Natural killer cell (primary cell): Measurements from ENCODE around the gene FBXO47. TPM values are rescaled to one million over a fixed set of nuclear protein-coding genes. Genes with fewer than 3 reads are reported as not detected.

Source experiments
- ATAC-seq, 3 donors: fragments of 150-1000 bp in 2 of 3; fragments of 200-7000 bp in 1 of 3; cut with Tn5 transposase; 1 replicate in 1 of 3; 2 replicates in 2 of 3; pipeline ENCODE4 v1.10.0; 2021; ENCODE audit warnings: mild to moderate bottlenecking in 2 of 3, moderate library complexity in 2 of 3
- DNase-seq, 2 donors: peaks; one replicate each; pipeline versions ENCODE4 v3.0.0 to v3.0.0-alpha.2; 2013 to 2021; ENCODE audit warnings: mixed read lengths in 1 of 2
- H3K27ac ChIP-seq: one replicate; pipeline ENCODE4 v1.5.1; 2013; ENCODE audit warnings: mild to moderate bottlenecking, low read length
- H3K27me3 ChIP-seq: one replicate; pipeline ENCODE4 v1.6.1; 2013; ENCODE audit warnings: low read length; ENCODE audit not compliant: control insufficient read depth, insufficient read depth
- H3K36me3 ChIP-seq: one replicate; pipeline ENCODE4 v1.6.1; 2013; ENCODE audit warnings: low read length; ENCODE audit not compliant: control insufficient read depth, insufficient read depth
- H3K4me1 ChIP-seq: one replicate; pipeline ENCODE4 v1.6.1; 2013; ENCODE audit warnings: low read length; ENCODE audit not compliant: control insufficient read depth, insufficient read depth
- H3K4me3 ChIP-seq: one replicate; pipeline ENCODE4 v1.5.1; 2013; ENCODE audit warnings: low read length
- H3K9me3 ChIP-seq: one replicate; pipeline ENCODE4 v1.6.1; 2013; ENCODE audit warnings: low read length; ENCODE audit not compliant: control insufficient read depth, insufficient read depth
- H3K27ac Mint-ChIP-seq, 2 donors: one replicate each; pipeline ENCODE4 v1.8.0; 2022; ENCODE audit warnings: mild to moderate bottlenecking in 2 of 2, mixed read lengths in 2 of 2, moderate library complexity in 1 of 2
- H3K27me3 Mint-ChIP-seq, 2 donors: one replicate each; pipeline ENCODE4 v1.8.0; 2022; ENCODE audit warnings: low read depth in 2 of 2, mixed read lengths in 2 of 2
- H3K36me3 Mint-ChIP-seq: one replicate; pipeline ENCODE4 v1.8.0; 2022; ENCODE audit warnings: mixed read lengths
- H3K4me1 Mint-ChIP-seq, 2 donors: one replicate each; pipeline ENCODE4 v1.8.0; 2022; ENCODE audit warnings: mixed read lengths in 2 of 2
- H3K4me3 Mint-ChIP-seq: one replicate; pipeline ENCODE4 v1.8.0; 2022; ENCODE audit warnings: mild to moderate bottlenecking, moderate library complexity, mixed read lengths
- H3K9me3 Mint-ChIP-seq, 2 donors: one replicate each; pipeline ENCODE4 v1.8.0; 2022; ENCODE audit warnings: mixed read lengths in 2 of 2
- CTCF ChIP-seq: fragments of 200-600 bp; IDR thresholded peaks from one replicate; pipeline ENCODE4 v1.8.0; 2022; ENCODE audit warnings: antibody characterized with exemption
- WGBS: methylation state at CpG from one replicate; pipeline ENCODE4 v1.1.7; 2013; ENCODE audit warnings: missing lambda C conversion rate; ENCODE audit not compliant: insufficient coverage; 5-methylcytosine and 5-hydroxymethylcytosine counted together
- intact Hi-C: fragments of 100-400 bp; cut with micrococcal nuclease; formaldehyde crosslinking; loops from one replicate; pipeline ENCODE4 v1.14.2; 2022
- total RNA-seq, 4 donors: library from RNA; stranded (reverse); fragments of 120-200 nt in 1 of 4; gene quantifications; one replicate each; pipeline versions ENCODE4 v1.2.3 to v1.2.4, GENCODE V29; 2013 to 2022

The FBXO47 gene
- total RNA-seq, result not detected
- not detected for total RNA-seq (2013)

- peaks cover 12% of the 10 kb centered on the region for H3K4me1 ChIP-seq
- peak within 1 kb of the TSS; percentile 80 to 83 for H3K27ac Mint-ChIP-seq
- no peak for TF ChIP-seq CTCF
- H3K36me3 ChIP-seq, result no peaks in the 10 kb centered on the region
- H3K9me3 ChIP-seq, result no peaks in the 10 kb centered on the region
- H3K27ac ChIP-seq, result peak within 1 kb of the TSS; percentile 71
- H3K4me3 ChIP-seq, result peak within 1 kb of the TSS; percentile 20
- H3K27me3 Mint-ChIP-seq, result no peaks in the 10 kb centered on the region
- H3K9me3 Mint-ChIP-seq, result no peaks in the 10 kb centered on the region
- DNase-seq (peak; percentile 80 to 88), ATAC-seq (peak; percentile 100)
- peaks cover 7 to 9% of the 10 kb centered on the region in 2 donors for H3K4me1 Mint-ChIP-seq
- 22% methylated on average over 19 of the region's 21 CpGs for WGBS
- H3K36me3 Mint-ChIP-seq, result no peaks in the 10 kb centered on the region
- peak within 1 kb of the TSS; percentile 85 for H3K4me3 Mint-ChIP-seq
- no peaks in the 10 kb centered on the region for H3K27me3 ChIP-seq
- intact Hi-C loops, result loop anchor here (1.0 kb wide), 1 partner anchor 9 kb away; no protein-coding TSS in a partner anchor
Measured at GRCh38 chr17:38967290-38967738, at the start of gene FBXO47. FBXO47 (minus strand) TSS chr17:38967403; CDS start chr17:38963025, 4,378 bp downstream.

GRCh38 chr17:39016193-39017153 lies 49.3 kb upstream of the FBXO47 start:
- H3K4me1 Mint-ChIP-seq, result peaks cover 0 to 5% of the 10 kb centered on the region in 2 donors
- 78% methylated on average over 8 of the region's 9 CpGs for WGBS
- Histone ChIP-seq H3K27ac (no peak overlapping the region), H3K9me3 (no peaks in the 10 kb centered on the region), H3K36me3 (no peaks in the 10 kb centered on the region), H3K4me3 (no peak overlapping the region), H3K4me1 (peaks cover 2% of the 10 kb centered on the region), H3K27me3 (no peaks in the 10 kb centered on the region)
- ATAC-seq (peak in 1 of 3 donors; percentile 29), DNase-seq (peak in 1 of 2 donors; percentile 74)
- peak overlapping the region in 1 of 2 donors; percentile 60 for H3K27ac Mint-ChIP-seq
- peaks cover 0 to 2% of the 10 kb centered on the region in 2 donors for H3K27me3 Mint-ChIP-seq
- H3K4me3 Mint-ChIP-seq, result no peak overlapping the region
- no peaks in the 10 kb centered on the region for H3K36me3 Mint-ChIP-seq
- TF ChIP-seq CTCF, result no peak
- H3K9me3 Mint-ChIP-seq, result no peaks in the 10 kb centered on the region
- intact Hi-C loops, result no loop called here

- Histone ChIP-seq H3K9me3 (no peaks in the 10 kb centered on the region), H3K27me3 (no peaks in the 10 kb centered on the region), H3K27ac (no peak overlapping the region), H3K4me1 (peaks cover 2% of the 10 kb centered on the region), H3K4me3 (no peak overlapping the region), H3K36me3 (no peaks in the 10 kb centered on the region)
- intact Hi-C loops, result no loop called here
- H3K27me3 Mint-ChIP-seq, result peaks cover 0 to 2% of the 10 kb centered on the region in 2 donors
- no peaks in the 10 kb centered on the region for H3K36me3 Mint-ChIP-seq
- no peaks in the 10 kb centered on the region for H3K9me3 Mint-ChIP-seq
- 92% methylated on average over 10 of the region's 11 CpGs for WGBS
- DNase-seq (no peak), ATAC-seq (no peak)
- no peak overlapping the region for H3K4me3 Mint-ChIP-seq
- H3K27ac Mint-ChIP-seq, result no peak overlapping the region
- TF ChIP-seq CTCF, result no peak
- peaks cover 0 to 5% of the 10 kb centered on the region in 2 donors for H3K4me1 Mint-ChIP-seq
Measured at GRCh38 chr17:39015546-39015935, 48.3 kb upstream of the FBXO47 start.
